ENCODE data around the gene STAT4.

The STAT4 gene

GRCh38 chr2:191128172-191128910 is 22.5 kb downstream of the STAT4 start:
- H3K4me3 ChIP-seq (ENCODE audit: low read depth, low read length) = no peak overlapping the region
- TF ChIP-seq CTCF (conservative IDR thresholded peaks at IDR 0.05; ENCODE audit: low read depth, low read length) = no peak
- DNase-seq (ENCODE audit: low read depth) = no peak

GRCh38 chr2:191127235-191127634 is 23.6 kb downstream of the STAT4 start:
- no peak overlapping the region for H3K4me3 ChIP-seq (ENCODE audit: low read depth, low read length)
- no peak for TF ChIP-seq CTCF (conservative IDR thresholded peaks at IDR 0.05; ENCODE audit: low read depth, low read length)

GRCh38 chr2:191126386-191127085 is 24.3 kb downstream of the STAT4 start:
- DNase-seq (ENCODE audit: low read depth) = no peak
- no peak for TF ChIP-seq CTCF (conservative IDR thresholded peaks at IDR 0.05; ENCODE audit: low read depth, low read length)
- no peak overlapping the region for H3K4me3 ChIP-seq (ENCODE audit: low read depth, low read length)

More at GRCh38 chr2:191127235-191127634, 23.6 kb downstream of the STAT4 start:
- no peak for DNase-seq (ENCODE audit: low read depth)

GRCh38 chr2:191125646-191126045 is 25.1 kb downstream of the STAT4 start:
- no peak for TF ChIP-seq CTCF (conservative IDR thresholded peaks at IDR 0.05; ENCODE audit: low read depth, low read length)
- H3K4me3 ChIP-seq (ENCODE audit: low read depth, low read length) = no peak overlapping the region
- no peak for DNase-seq (ENCODE audit: low read depth)

- no peak for DNase-seq (ENCODE audit: low read depth)
- no peak for TF ChIP-seq CTCF (conservative IDR thresholded peaks at IDR 0.05; ENCODE audit: low read depth, low read length)
- no peak overlapping the region for H3K4me3 ChIP-seq (ENCODE audit: low read depth, low read length)
These were observed 28.0 kb downstream of the STAT4 start for GRCh38 chr2:191122638-191123294.

GRCh38 chr2:191117341-191117740 is 33.5 kb downstream of the STAT4 start:
- TF ChIP-seq CTCF (conservative IDR thresholded peaks at IDR 0.05; ENCODE audit: low read depth, low read length) = no peak

More at GRCh38 chr2:191117341-191117740, 33.5 kb downstream of the STAT4 start:
- DNase-seq (ENCODE audit: low read depth) = no peak
- no peak overlapping the region for H3K4me3 ChIP-seq (ENCODE audit: low read depth, low read length)
